Measurements from ENCODE around the gene TPPP2. TPM values are rescaled to one million over a fixed set of nuclear protein-coding genes. Genes with fewer than 3 reads are reported as not detected.
A peak's percentile ranks its signal among the peaks of the same experiment; 100 is the strongest.

TPPP2 gene
- total and polyA plus RNA-seq, 9 of the 15 experiments (the other 6 are each of a cell fraction or from before 2014, with no cell fraction given) = 0.18 TPM; not detected in 8

DNA sequence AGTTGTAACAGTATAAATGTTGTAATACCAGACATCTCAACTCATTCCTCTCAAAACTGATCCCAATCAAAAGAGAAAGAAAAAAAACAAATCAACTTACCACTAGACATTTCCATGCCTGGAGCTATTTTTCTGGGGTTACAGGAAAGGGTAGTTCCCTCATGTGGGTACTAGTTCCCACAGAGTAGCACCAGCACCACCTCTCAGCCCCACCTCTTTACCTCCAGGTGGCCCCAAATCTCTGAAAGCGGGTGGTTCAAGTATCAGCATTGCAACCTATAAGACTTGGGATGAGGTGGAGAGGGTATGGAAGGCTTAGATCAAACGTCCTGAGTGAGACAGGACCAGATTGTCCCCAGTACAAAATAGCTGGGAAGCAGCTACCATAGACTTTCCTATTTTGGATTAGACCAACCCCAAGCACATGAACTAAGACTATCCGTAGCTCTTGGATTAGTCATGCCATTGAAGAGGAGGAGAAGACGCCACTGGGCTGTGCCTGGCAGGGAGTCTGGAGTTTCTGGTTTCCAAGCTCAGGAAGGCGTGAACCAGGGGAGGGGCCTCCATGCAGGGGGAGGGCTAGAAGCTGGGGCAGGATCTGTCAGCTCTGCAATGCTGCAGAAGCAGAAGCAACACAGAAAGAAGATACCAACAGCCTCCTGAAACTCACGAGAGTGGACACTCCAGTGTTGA, 31.2 kb upstream of the TPPP2 start, which contains the start of gene SLC39A2:
SLC39A2 (plus strand) TSS at position 620 of the 693 bp plus-strand sequence. CDS start 154 bp downstream, outside the sequence.
- Histone ChIP-seq H3K79me2 (ENCODE audit: control insufficient read depth, insufficient read depth, low read length) (no peaks in the 10 kb centered on the region), H3K27ac (ENCODE audit: extremely low read depth, low read depth, low read length) (no peak within 1 kb of the TSS), H4K20me1 (replicated peaks; ENCODE audit: control insufficient read depth, insufficient read depth, low read length) (no peaks in the 10 kb centered on the region), H3K9me3 (replicated peaks; ENCODE audit: control insufficient read depth, insufficient read depth, low read depth, low read length) (no peaks in the 10 kb centered on the region), H3K4me1 (replicated peaks in 1 of 2; ENCODE audit: control insufficient read depth in 2 of 2, insufficient read depth in 2 of 2, low read length in 2 of 2) (peaks cover 5 to 13% of the 10 kb centered on the region in 2 experiments; a peak in 3 of 5 replicates), H3K9me1 (ENCODE audit: control insufficient read depth, insufficient read depth, low read length) (no peaks in the 10 kb centered on the region), H3K36me3 (ENCODE audit: control insufficient read depth, insufficient read depth, low read length) (peaks cover 29% of the 10 kb centered on the region; the same call in 2 of the 3 replicates), H3K4me3 (no peak within 1 kb of the TSS), H3K27me3 (ENCODE audit: control insufficient read depth in 2 of 2, insufficient read depth in 2 of 2, low read length in 2 of 2) (no peaks in the 10 kb centered on the region), H3K4me2 (ENCODE audit: insufficient read depth, low read length) (no peak within 1 kb of the TSS), H2AFZ (ENCODE audit: low read depth, low read length) (peak within 1 kb of the TSS; percentile 38; the same call in 1 of the 2 replicates), H3K9ac (ENCODE audit: insufficient read depth in 1 of 2, low read depth in 2 of 2, low read length in 2 of 2) (no peak within 1 kb of the TSS)
- ChIA-PET CTCF (ENCODE audit: low intra/inter-chr PET ratio) (no interaction called here), POLR2A (interaction anchor here (0.8 to 0.9 kb wide), 2 partner anchors 69 to 111 kb away, joined by 3 read pairs; no protein-coding TSS in a partner anchor)
- in situ Hi-C loops (cut with MboI) (no loop called here), intact Hi-C loops (cut with micrococcal nuclease) (no loop called here)
- peak; percentile 84 for ATAC-seq
- BruUV-seq (replicated peaks) = no TSS peak
- FAIRE-seq = no peak
- peak; percentile 17 to 38 (median 24) for DNase-seq (ENCODE audit: extremely low read depth in 1 of 4, low spot score in 3 of 4)
- TF ChIP-seq DACH1 (IDR thresholded peaks at IDR 0.05; ENCODE audit: partially characterized antibody) (no peak), RBM25 (IDR thresholded peaks at IDR 0.05; ENCODE audit: low read depth, low read length, severe bottlenecking) (no peak), SMAD3 (CRISPR knock-in tag; conservative IDR thresholded peaks at IDR 0.05) (no peak), NFIX (CRISPR knock-in tag; IDR thresholded peaks at IDR 0.05; ENCODE audit: low read depth) (no peak), ZNF212 (CRISPR knock-in tag; IDR thresholded peaks at IDR 0.05) (no peak), ZNF347 (CRISPR knock-in tag; IDR thresholded peaks at IDR 0.05; ENCODE audit: low read depth) (no peak)
- 23% methylated on average over 6 of the region's 6 CpGs for WGBS (ENCODE audit: insufficient coverage, low coverage, missing lambda C conversion rate)

All from K562 (cell line).